HCT116 (cell line): ENCODE measurements around the gene DTD1.

Source experiments
- CTCF ChIP-seq, 3 experiments: fragments of 200-600 bp in 1 of 3; sonication (generic) in 1 of 3; IDR thresholded peaks in 2 of 3; conservative IDR thresholded peaks in 1 of 3; 2 replicates each; pipeline ENCODE4 v1.5.1; 2012 to 2017; ENCODE audit warnings: low read depth in 2 of 3, low read length in 2 of 3, antibody characterized with exemption in 1 of 3, borderline replicate concordance in 1 of 3, control low read depth in 1 of 3, mild to moderate bottlenecking in 1 of 3, mixed read lengths in 1 of 3, mixed run types in 1 of 3, moderate library complexity in 1 of 3; ENCODE audit not compliant: insufficient read depth in 1 of 3
- POLR2A ChIP-seq: IDR thresholded peaks from 2 replicates; pipeline ENCODE4 v1.7.0; 2011; ENCODE audit warnings: borderline replicate concordance; ENCODE audit not compliant: insufficient read depth, insufficient read length; ENCODE audit errors: extremely low read depth

- TF ChIP-seq CTCF (IDR thresholded peaks at IDR 0.05 in 2 of 3, conservative IDR thresholded peaks at IDR 0.05 in 1 of 3; ENCODE audit: borderline replicate concordance in 1 of 3, insufficient read depth in 1 of 3, low read depth in 2 of 3, low read length in 2 of 3) = no peak
- no peak for TF ChIP-seq POLR2A
Measured at GRCh38 chr20:18802012-18802634, 214.3 kb downstream of the DTD1 start.
